OCI-LY3 (cell line): ENCODE measurements around the gene MACROD2.

Experiments used
- EZH2phosphoT487 ChIP-seq: fragments of 200-600 bp; shearing (Covaris generic); IDR thresholded peaks from 2 replicates; pipeline ENCODE4 v1.6.1; 2018; ENCODE audit warnings: antibody characterized with exemption, mixed run types, low read depth
- TF ChIP-seq, protein P1 (sequence below): fragments of 200-600, 300-600 bp; sonication (generic); IDR thresholded peaks from 2 replicates; pipeline ENCODE4 v1.5.1; 2014; ENCODE audit warnings: antibody characterized with exemption, low read length, low read depth

- TF ChIP-seq, protein P1, sequence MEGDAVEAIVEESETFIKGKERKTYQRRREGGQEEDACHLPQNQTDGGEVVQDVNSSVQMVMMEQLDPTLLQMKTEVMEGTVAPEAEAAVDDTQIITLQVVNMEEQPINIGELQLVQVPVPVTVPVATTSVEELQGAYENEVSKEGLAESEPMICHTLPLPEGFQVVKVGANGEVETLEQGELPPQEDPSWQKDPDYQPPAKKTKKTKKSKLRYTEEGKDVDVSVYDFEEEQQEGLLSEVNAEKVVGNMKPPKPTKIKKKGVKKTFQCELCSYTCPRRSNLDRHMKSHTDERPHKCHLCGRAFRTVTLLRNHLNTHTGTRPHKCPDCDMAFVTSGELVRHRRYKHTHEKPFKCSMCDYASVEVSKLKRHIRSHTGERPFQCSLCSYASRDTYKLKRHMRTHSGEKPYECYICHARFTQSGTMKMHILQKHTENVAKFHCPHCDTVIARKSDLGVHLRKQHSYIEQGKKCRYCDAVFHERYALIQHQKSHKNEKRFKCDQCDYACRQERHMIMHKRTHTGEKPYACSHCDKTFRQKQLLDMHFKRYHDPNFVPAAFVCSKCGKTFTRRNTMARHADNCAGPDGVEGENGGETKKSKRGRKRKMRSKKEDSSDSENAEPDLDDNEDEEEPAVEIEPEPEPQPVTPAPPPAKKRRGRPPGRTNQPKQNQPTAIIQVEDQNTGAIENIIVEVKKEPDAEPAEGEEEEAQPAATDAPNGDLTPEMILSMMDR: no peak
- TF ChIP-seq EZH2phosphoT487: no peak
Observed at GRCh38 chr20:15039088-15039752, 1043.9 kb downstream of the MACROD2 start.
